Activated CD8-positive, alpha-beta memory T cell treated with anti-CD3 and anti-CD28 coated beads for 24 hours (primary cell): ENCODE data around the gene WNT1.

Experiments used
- DNase-seq: peaks from one replicate; pipeline ENCODE4 v3.0.0-alpha.2; 2020

The WNT1 gene

DNA sequence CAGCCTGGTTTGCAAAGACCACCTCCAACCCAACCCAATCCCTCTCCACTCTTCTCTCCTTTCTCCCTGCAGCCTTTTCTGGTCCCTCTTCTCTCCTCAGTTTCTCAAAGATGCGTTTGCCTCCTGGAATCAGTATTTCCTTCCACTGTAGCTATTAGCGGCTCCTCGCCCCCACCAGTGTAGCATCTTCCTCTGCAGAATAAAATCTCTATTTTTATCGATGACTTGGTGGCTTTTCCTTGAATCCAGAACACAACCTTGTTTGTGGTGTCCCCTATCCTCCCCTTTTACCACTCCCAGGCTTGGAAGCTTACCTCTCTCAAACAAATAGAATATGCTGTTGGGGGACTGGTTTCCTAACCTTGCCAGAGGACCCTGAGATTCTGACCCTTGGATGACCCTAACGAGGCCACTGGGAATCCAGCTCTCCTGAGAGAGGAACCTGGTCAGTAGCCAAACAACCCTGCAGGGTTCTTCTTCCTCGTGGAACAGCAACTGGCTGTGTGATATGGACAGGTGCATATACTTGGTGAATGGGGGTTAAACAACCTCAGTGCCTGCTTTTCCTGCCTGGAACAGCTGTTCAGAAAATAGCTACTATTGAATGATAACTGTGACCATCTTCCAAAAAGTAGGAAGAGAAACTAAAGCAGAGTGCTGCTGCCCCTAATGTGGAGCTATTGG, 4.4 kb downstream of the WNT1 start:
- no peak for DNase-seq

DNA sequence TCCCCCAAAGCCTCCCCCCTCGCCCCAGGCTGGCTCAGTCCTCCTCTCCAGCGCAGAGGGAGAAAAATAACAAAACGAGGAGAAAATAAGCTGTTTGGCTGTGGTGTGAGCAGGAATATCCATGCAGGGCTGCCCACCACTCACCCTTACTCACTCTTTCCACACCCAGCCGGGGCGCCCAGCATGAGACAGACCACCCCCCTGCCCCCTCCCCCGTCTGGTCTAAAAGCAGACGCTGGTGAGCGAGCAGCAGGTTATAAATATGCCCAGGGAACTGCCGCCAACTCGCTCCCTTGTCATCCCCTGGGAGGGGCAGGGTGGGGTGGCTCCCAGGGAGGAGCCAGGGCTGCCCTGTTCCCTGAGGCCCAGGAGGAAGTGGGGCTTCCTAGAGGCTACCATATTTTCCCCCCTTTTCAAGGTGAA, 7.4 kb downstream of the WNT1 start:
- no peak for DNase-seq

DNA sequence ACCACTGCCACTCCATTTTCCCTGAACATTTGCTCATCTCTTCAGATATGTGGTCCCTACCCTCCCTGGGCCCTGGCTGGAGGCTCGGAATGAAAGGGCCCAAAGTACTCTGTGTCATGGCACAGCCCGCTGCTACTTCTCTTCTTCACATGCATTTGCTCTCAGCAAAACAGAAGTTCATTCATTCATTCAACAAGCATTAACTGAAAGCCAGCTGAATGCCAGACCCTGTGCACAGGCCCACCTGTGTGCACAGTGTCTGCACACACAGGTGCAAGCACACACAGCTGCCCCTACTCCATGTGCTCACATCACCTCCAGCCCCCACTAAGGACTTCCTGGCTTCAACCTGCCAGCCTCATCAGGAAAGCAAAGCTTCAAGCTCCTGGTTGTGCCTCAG, 7.8 kb downstream of the WNT1 start:
- no peak for DNase-seq

DNA sequence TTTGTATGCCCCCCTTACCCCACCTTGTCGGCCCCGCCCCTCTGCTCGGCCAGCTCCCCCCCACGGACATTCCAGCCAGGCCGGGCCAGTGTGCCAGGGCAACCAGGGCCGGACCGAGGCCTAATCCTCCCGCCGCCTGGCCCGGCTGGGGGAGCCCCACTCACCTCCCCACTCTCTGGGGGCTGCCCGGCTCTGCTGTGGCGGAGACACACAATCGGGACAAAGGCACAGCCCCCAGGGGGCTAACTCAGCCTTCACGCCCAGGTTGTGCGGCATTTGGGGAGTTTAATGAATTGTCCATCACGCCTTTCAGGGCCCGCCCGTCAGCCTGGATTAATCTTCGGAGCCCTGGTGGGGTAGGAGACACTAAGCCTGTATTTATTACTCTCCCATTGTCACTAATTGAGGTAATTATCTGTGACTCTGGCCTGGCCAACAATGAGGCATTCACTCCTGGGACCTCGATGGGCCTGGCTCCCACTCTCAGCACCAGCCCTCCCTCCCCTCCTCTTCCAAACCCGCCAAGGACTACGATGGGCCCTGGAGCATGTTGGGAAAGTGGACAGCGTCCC, 8.7 kb downstream of the WNT1 start:
- DNase-seq = no peak

DNA sequence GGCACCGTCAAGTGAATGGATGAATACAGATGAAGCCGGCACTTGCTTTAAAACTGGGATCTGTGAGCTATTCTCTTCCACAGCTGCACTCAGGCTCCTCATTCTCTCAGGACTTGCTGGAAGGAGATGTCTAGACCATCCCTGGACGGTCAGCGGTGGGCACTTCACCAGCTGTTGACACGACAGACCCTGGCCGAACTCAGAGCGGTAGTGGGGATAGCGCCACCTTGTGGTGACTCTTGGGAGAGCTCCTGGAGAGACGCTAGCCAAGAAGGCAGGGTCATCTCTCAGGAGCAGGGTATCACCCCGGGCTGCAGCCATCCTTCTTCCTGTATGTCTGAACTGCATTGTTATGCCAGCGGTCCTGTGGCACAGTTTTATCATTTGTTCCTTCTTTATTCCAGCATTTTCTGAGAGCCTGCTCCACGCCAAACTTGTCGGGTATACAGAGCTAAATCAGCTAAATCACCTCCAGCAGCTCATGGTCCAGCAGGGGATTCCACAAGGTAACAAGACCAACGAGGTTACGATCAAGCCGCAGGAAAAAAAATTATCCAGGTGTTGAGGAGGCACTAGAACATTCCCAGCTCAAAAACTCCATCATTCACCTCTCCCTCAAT, 10.0 kb downstream of the WNT1 start:
- peak; percentile 92 for DNase-seq

DNA sequence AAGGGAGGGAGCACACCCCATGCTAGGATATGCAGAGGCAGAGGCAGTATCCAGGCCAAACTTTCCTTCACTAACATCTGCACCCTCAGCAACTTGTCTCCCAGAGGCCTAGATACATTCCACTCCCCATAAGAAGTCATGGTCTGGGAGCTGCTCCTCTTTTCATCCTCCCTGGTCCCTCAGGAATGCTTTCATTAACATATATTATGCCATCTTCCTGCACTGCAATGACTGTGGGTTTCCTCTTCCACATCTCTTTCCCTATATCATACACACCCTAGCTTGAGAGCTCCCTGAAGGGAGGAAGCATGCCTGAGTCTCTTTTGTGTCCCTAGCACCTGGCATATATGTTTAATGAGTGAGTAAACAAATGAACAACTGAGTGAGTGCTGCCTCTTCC, 12.4 kb downstream of the WNT1 start:
- DNase-seq = no peak

DNA sequence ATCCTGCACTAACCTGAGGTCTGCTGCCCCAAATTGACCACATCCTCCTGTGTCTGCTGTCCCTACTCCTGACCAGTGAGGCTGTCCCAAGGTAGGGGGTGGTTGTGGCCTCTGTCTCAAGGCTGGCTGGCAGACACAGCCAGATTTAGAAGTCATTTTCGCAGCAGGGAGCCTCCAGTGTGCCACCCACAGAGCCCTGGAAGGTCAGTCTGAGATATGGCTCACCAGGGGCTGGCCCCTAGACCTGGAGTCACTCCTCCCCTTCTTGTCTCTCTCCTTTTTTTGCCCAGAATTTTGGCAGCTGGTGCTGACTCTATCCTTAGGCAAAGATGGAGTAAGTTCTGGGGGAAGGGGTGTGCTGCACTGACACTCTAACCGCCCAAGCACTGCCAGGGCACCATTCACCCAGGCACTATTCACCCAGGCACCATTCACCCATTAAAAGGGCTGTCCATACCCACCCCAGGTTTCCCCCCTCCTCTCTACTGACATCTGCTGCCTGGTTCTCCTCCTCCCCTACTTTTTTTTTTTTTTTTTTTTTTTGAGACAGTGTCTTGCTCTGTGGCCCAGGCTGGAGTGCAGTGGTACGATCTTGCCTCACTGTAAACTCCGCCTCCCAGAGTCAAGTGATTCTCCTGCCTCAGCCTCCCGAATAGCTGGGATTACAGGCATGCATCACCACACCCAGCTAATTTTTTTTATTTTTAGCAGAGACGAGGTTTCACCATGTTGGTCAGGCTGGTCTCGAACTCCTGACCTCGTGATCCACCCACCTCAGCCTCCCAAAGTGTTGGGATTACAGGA, 13.3 kb downstream of the WNT1 start:
- DNase-seq = no peak

DNA sequence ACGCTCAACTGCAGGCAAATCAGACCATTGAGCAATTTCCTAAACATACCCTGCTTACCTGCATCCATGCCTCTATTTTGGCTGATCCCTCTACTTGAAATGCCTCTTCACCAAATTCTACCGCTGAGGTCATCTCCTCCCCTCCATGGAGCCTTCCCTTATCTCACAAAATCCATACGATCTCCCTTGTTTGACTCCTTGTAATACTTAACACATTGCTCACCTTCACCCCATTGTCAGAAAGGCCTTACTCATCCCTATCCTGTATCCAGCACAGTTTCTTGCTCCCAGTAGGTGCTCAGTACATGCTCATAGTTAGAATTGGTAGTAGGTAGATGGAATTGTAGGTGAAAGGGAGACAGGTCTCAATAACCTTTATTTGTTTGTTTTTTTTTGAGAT, 15.7 kb downstream of the WNT1 start:
- DNase-seq = no peak

DNA sequence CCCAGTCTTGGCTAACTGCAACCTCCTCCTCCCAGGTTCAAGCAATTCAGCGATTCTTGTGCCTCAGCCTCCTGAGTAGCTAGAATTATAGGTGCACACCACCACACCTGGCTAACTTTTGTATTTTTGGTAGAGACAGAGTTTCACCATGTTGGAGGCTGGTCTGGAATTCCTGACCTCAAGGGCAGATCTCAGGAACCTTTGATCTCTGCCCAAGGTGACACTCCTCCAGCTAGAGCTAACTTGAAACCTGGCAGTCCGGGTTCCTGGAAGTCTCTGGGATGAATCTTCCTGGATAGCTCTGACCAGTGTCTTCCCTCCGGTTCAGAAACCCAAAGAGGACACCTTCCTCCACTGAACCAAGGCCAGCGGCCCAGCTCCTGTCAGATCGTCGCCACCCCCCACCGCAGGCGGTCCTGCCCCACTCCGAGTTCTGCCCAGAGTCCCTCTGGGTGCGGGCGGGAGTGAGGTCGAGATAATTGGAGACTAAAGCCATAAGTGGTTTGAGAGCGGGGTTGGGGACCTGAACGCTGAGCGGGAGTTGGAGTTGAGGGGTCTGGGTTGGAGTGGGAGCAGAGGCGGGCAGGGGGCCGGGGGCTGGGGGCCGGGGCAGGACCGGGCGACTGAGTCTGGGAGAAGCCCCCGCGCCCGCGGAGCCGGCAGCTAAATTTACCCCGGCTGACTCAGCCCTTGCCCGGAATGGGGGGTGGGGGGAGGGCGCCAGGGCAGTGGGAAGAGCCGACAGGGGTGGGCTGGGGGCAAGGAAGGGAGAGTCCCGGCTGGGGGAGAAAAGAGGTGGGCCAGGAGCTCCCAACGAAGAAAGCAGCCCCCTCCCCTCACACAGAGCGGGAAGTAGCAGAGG, 16.3 kb downstream of the WNT1 start:
- no peak for DNase-seq

DNA sequence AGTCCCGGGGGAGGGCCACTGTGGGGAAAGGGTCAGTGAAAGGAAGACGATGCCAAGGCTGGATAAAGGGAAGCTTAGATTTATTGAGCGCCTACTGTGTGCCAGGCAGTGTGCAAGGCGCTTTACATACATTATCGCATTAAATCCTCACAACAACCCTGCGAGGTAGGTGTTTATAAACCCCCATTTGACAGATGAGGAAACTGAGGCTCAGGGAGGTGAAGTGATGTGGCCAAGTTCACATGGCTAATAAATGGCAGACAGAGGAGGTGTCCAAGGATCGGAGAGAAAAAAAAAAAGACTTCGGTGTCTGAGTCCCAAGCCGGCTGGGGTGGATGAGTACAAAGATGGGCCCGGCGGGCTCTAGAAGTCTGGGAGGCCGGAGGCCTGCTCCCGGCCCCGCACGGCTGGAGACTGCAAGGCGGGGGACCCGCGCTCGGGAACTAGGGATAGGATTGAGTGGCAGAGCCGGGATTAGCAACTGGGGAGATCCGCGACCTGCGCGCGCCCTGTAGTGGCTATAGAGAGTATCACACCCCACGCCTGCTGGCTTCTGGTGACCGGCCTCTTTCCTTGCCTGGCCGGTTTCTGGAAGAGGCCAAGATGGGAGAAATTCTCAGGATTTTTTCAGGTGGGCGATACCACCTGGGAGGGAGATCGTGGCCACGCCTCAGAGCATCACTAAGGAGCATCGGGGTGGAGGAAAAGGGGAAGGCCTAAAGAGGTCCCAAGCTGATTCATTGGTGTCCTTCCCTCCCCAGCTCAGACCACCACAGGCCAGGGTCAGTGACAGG, 17.2 kb downstream of the WNT1 start:
- DNase-seq = peak; percentile 79

DNA sequence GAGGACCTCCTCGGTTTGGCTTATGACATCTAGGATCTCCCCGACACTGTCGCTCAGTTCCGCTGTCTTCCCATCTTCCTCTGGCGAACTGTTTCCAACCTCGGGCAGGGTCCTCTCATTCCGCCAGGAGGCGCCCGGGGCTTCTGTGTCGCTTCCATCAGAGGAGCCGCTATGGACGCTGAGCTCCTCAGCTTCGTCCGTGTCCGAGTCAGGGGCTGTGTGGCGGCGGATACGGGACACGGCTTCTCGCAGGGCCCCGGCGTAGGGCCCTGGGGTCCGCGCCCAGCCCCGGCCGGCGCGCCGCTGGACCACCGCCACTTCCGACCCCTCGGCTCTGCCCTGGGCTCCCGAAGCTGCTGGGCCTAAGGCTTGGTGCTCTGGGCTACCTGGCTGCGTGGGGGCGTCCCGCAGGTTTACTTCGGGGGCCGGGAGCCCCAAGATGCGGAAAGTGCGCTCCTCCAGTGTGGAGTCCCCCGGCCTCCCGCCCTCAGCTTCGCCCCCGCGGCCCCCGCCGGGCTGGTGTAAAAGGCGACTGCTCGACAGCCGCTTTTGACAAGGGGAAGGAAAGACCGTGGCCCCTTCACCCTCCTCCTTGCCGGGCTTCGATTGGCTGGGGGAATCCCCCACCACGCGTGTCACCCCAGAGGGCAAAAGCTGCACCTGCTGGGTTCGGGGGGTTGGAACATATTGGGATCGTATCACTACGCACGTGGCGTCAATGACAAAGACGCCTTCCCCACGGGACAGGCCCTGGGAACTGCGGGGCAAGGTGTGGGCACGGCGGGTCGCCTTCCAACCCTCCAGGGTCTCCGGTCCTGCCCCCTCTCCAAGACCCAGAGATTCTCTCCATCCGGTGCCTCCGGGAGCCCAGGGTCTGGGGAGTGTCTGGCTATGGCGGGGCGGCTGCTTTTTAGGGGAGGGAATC, 18.9 kb downstream of the WNT1 start:
- DNase-seq = peak; percentile 84

DNA sequence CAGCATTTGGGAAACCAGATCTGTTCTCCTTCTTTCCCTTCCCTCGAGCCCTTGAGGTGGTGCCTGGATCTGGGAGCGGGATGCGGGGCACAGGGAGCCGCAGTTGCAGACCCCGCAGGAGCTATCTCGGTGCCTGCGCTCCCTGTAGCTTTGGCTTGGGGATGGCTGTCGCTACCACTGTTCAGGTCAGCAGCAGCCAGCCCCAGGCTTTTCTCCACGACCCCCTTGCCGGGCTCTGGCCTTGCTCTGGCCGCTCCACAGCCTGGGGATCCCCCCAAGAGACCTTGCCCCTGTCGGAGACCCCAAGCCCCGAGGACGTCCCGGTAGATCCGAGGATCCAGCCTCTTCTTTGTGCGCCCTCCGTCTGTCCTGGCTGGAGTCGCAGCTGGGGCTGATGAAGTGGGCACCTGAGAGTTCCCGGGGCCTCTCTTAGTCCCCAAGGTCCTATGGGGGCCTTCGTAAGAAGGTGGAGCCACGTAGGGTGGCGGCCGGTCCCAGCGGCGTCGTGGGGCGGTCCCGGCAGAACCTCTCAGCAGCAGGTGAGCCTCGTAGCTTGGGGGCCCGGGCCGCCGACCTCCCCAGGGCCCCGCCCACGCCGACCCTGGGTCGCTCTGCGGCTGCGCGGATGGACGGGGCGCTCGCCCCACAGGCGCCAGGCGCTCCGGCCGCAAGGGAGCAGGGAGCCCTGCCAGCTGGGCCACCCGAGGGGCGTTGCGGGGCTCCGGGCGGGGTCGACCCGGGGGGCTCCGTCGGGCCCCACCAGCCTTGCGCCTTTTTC, 19.8 kb downstream of the WNT1 start:
- peak; percentile 69 for DNase-seq

DNA sequence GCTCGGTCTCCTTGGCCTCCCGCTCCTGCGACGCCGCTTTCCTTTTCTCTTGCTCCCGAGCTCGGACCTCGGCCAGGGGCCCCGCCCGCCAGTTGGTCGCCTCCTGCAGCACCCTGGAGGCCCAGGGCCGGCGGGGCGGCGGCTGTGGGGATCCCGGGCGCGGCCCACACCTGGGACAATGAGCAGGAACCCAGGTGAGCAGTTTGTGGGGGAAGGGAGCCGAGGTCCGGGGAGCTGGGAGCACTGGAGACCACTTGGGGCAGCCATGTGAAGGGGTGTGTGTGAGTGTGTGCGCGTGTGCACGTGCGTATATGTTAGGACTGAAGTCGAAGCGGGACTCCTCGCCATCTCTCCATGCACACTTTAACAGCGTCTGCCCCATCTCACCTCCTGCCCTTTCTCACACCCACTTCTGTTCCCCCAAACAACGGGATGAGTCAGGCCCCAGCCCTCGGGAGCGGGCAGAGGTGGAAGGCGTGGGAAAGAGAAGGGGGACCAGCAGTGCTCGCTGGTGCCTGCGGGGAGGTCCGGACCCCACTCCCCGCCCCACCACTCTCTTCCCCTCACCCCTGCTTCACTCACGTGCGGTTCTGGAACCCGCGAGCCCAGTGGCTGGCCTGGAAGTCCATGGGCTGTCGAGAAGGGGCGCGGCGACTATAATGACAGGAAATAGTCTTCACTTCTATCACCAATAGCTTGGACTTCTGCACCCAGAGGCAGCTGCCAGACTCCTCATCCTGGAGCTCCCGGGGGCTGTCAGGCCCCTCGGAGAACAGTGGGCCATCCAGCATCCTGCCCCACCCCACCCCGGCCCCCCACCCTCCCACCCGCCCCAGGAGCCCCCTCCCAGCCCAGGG, 20.6 kb downstream of the WNT1 start:
- peak; percentile 74 for DNase-seq

DNA sequence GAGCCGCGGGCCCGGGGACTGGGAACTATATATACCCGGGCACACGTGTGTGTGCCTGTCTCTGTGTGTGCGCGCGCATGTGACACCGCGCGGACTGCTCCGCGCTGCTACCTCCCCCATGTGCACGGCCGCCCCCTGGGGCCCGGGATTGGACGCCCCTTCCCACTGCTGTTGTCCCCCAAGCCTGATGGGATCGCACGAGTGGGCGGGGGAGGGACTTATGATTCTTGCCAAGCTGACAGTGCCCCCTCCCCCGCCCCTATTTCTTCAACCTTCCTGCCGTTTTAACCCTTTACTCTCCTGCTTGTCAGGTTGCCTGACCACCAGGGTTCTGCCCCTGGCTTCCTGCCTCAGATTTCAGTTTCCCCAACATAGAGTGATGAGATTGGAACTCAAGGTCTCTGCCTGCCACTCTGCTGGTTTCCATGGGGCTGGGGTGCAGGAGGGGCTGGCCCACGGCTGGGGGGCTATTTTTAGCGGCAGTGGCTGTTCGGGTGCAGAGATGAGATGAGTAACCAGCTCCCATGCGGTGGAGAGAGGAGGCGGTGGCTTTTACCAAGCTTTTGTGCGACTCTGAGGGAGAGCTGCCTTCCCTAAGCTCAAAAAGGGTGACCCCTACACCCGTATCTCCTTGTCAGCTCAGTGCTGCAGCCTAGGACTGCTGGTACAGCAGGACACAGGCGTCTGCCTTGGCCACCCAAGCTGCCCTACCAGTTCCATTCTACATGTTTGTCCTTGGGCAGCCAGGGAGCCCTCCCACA, 21.4 kb downstream of the WNT1 start, which contains the start of gene DDN:
Gene DDN, minus strand, starts transcription at position 5 of the 761 bp plus-strand sequence. CDS start 88 bp downstream, outside the sequence.
- DNase-seq = peak; percentile 76

DNA sequence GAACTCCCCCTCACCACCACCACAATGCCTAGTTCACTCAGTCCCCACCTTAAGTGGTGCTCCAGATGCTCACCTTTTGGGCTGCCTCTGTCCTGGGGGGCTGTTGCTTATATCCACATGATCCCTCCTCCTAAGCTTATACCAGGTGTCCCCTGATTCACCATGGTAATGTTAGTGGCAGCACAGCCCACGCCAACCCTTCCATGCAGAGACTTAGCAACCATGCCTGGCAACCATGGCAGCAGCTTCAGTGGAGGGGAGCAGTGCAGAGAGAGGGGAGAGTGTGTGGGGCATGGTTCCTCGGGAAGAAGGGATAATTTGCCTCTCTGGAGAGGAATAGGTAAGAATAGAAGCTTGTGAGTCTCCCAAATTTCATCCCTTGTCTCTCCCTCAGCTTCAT, 22.2 kb downstream of the WNT1 start:
- DNase-seq = no peak

DNA sequence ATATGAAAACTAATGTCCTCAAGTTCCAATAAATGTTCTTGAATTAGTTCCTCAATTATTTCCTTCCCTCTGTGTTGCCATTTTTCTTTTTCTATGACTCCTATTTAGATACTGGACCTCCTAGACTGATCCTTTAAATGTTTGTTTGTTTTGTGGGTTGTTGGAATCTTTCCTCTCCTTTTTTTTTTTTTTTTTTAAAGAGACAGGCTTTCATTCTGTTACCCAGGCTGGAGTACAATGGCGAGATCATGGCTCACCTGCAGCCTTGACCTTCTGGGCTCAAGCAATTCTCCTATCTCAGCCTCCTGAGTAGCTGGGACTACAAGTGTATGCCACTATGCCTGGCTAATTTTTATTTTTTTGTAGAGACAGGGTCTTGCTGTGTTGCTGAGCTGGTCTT, 30.8 kb downstream of the WNT1 start:
- DNase-seq = no peak

DNA sequence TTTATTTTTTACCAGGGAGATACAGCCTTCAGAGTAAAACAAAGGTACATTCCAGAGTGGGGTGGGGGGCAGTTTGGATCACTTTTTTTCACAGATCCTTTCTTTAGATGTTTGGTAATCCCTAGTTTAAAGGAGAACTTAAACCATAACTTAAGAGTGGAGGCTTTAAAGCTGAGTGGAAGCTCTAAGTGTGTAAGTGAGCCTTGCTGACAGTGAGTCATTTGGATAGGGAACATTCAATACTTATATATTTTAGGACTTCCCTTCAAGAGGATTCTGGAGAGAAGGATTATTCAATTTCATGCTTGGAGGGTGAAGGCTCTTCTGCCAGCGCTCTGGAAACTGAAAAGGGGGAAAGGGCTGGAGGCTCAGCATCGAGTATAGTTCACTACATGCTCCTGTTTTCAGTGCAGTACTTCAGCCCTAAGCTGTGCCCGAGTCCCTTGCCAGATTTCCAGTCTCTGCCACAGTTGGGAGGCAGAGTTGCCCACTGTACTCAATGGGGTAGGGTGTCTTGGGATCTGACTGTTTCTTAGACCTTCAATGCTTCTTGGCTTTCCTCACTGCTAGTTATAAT, 32.1 kb downstream of the WNT1 start:
- DNase-seq = no peak

DNA sequence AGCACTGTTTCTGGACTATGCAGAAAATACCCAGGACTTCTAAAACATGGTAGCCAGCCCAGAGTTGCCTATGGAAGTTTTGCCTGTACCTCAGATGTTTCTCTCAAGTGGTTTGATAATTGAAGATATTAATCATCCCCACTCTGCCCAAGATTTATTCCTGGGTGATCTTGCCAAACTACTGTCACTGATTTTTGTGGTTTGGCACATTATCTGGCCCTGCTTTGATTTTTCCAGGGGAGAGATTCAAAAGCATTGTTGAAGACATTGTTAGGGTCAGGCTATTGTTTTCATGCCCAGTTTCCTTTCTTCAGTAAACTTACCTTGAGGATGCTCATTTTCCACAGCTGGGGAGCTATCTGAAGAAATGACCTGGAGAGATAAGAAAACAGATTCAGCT, 34.6 kb downstream of the WNT1 start:
- DNase-seq = no peak
